Stimulated activated CD8-positive, alpha-beta memory T cell treated with anti-CD3 and anti-CD28 coated beads, Interleukin-4, amount 100 ng/mL, for 24 hours (primary cell): ENCODE results near the gene TGIF2.
"Not testable (repeated sequence)": the region's sequence is repeated elsewhere in the genome, so short reads cannot be mapped to it uniquely, and the experiment has no call there.

Source experiments
- DNase-seq: peaks from one replicate; pipeline ENCODE4 v3.0.0-alpha.2; 2020; ENCODE audit warnings: low read depth

TGIF2 gene

GRCh38 chr20:36614781-36615557 lies 41.6 kb downstream of the TGIF2 start:
- no peak for DNase-seq

- DNase-seq: no peak
Measured at GRCh38 chr20:36620917-36621316, 47.5 kb downstream of the TGIF2 start.

DNA sequence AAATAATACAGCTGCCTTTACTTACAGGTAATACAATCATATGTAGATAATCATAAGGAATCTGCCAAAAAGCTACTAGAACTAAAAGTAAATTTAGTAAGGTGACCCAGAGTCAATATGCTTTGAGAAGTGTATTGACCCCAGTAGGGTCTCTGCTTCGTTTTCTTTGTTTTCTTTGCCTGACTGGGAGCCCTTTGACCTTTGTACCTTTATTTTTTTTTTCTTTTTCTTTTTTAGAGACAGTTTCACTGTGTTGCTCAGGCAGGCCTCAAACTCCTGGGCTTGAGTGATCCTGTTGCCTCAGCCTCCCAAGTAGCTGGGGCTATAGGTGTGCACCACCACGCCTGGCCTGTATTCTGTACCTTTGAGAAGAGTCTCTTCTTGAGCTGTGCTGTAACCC lies 50.0 kb downstream of the TGIF2 start:
- DNase-seq: no peak

DNA sequence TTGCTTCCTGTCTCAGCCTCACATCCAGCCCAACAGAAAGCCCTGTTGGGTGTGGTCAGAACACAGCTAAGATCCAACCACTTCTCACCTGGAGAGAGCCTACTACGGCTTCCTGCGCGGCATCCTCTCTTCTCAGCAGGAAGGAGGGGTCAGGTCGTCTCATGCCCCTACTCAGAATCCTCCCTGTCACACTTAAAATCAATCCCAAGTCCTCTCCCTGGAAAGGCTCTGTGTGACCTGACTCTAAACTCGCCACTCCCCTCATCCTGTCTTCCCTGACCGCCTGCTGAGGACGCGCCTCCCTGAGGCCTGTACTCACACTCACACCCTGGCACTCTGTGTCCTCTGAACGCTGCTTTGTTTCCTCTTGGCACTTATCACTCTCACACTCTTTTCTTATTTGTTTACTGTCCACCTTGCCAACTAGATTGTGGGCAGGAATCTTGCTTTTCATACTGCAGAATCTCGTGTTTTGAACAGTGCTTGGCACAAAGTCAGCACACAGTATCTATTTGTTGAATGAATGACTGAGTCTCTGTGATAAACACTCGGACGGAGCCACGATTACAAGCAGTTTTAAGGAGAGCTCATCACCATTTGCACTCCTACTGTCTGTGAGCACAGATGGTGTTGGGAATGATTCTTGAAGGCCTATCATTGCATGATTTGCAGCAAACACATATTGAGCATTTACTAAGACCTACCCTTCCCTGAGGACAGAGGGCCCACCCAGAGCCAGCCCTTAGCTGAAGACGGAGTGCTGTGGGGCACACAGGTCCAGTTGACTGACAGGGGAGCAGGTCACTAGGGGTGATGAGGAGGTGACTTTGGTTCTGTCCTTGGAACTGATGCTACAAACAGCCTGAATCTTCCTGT lies 50.9 kb downstream of the TGIF2 start:
- DNase-seq: no peak

DNA sequence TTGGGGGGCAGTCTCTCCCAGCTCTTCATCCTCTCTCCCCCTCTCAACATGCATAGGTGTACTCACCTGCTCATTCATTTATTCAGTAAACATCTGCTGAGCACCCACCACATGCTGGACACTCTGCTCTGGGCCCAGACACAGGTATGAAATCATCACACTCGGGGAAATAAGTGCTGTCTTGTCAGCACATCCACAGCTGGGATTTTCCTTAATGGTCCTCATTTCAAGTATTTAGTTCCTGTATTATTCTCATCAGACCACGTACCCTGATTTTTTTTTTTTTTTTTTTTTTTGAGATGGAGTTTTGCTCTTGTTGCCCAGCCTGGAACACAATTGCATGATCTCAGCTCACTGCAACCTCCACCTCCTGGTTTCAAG lies 51.5 kb downstream of the TGIF2 start:
- no peak for DNase-seq

GRCh38 chr20:36628076-36628475 lies 54.7 kb downstream of the TGIF2 start:
- no peak for DNase-seq

- no peak for DNase-seq
Measured at GRCh38 chr20:36629719-36630681, 56.6 kb downstream of the TGIF2 start.

- DNase-seq: no peak
Measured at GRCh38 chr20:36631646-36632045, 58.2 kb downstream of the TGIF2 start.

DNA sequence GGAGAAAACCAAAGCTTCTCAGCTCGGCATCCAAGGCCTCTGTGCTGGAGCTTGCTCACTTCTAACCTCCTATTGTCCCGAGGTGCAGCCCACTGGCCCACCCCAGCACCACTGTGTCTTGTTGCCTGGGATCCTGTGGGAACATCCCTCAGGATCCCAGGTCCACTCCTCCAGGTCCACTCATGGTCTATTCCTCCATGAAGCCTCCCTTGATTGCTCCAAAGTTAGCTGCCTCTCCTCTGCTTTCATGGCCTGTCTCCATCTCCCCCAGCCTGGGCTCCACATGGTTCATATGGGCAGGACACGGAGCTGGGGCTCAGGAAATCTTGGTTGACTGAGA lies 58.7 kb downstream of the TGIF2 start:
- DNase-seq: no peak

- DNase-seq: no peak
Measured at GRCh38 chr20:36632487-36633284, 59.3 kb downstream of the TGIF2 start.

- no peak for DNase-seq
Measured at GRCh38 chr20:36633285-36633772, 59.9 kb downstream of the TGIF2 start.

- no peak for DNase-seq
Measured at GRCh38 chr20:36634342-36634741, 60.9 kb downstream of the TGIF2 start.

GRCh38 chr20:36638876-36639400 lies 65.5 kb downstream of the TGIF2 start:
- not testable (repeated sequence) for DNase-seq

- no peak for DNase-seq
Measured at GRCh38 chr20:36641506-36641843, 68.1 kb downstream of the TGIF2 start.

GRCh38 chr20:36642136-36642535 lies 68.7 kb downstream of the TGIF2 start:
- DNase-seq: no peak
